ENCODE data around the gene SPACA9.

The SPACA9 gene

GRCh38 chr9:132909311-132909710 lies 30.6 kb downstream of the SPACA9 start:
- no peak for DNase-seq (ENCODE audit: low read depth)
- TF ChIP-seq, protein P1, sequence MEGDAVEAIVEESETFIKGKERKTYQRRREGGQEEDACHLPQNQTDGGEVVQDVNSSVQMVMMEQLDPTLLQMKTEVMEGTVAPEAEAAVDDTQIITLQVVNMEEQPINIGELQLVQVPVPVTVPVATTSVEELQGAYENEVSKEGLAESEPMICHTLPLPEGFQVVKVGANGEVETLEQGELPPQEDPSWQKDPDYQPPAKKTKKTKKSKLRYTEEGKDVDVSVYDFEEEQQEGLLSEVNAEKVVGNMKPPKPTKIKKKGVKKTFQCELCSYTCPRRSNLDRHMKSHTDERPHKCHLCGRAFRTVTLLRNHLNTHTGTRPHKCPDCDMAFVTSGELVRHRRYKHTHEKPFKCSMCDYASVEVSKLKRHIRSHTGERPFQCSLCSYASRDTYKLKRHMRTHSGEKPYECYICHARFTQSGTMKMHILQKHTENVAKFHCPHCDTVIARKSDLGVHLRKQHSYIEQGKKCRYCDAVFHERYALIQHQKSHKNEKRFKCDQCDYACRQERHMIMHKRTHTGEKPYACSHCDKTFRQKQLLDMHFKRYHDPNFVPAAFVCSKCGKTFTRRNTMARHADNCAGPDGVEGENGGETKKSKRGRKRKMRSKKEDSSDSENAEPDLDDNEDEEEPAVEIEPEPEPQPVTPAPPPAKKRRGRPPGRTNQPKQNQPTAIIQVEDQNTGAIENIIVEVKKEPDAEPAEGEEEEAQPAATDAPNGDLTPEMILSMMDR (conservative IDR thresholded peaks at IDR 0.05; ENCODE audit: control insufficient read depth, insufficient read depth, low read depth, low read length), result no peak
- no peak overlapping the region for H3K4me3 ChIP-seq (ENCODE audit: control insufficient read depth, low read depth, low read length)

DNA sequence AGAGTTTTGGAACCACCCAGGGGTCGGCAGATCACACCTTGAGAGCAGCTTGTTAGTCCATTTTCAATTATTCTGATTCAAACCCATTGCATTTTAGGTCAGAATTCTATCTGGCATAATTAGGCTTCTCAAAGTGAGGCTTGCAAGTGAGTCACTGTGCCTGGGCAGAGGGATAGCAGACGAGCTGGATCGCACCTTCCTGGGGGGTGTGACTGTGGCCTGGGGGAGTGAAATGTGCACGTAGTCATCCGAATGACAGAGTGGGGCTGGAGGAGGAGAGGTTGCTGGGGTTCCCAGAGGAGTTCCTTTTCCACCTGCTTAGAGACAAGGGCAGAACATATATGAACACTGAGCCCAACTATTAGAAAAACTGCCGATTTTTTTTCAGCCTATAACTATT lies 31.7 kb downstream of the SPACA9 start:
- no peak for DNase-seq (ENCODE audit: low read depth)
- TF ChIP-seq, protein P1 (conservative IDR thresholded peaks at IDR 0.05; ENCODE audit: control insufficient read depth, insufficient read depth, low read depth, low read length), result no peak
- no peak overlapping the region for H3K4me3 ChIP-seq (ENCODE audit: control insufficient read depth, low read depth, low read length)

DNA sequence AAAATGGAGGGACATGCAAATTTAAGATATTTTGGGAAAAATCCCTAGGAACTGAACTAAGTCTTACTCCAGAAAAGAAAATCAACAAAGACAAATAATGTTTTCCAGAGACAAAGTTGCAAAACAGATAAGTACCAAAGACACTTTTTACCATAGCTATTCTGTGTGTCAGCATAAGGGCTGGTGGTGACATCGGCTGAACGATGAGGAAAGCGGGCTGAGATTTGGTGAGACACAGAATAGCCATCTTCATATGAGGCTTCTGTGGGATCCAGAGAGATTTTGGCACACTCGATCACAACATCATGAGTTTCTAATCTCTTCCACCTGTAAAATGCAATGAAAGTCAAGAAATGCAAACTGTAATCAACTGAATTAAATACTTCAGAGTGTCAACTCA lies 33.4 kb downstream of the SPACA9 start:
- DNase-seq (ENCODE audit: low read depth), result no peak
- TF ChIP-seq, protein P1 (conservative IDR thresholded peaks at IDR 0.05; ENCODE audit: control insufficient read depth, insufficient read depth, low read depth, low read length), result no peak
- no peak overlapping the region for H3K4me3 ChIP-seq (ENCODE audit: control insufficient read depth, low read depth, low read length)

- DNase-seq (ENCODE audit: low read depth), result no peak
- no peak overlapping the region for H3K4me3 ChIP-seq (ENCODE audit: control insufficient read depth, low read depth, low read length)
- TF ChIP-seq, protein P1 (conservative IDR thresholded peaks at IDR 0.05; ENCODE audit: control insufficient read depth, insufficient read depth, low read depth, low read length), result no peak
Measured at GRCh38 chr9:132914924-132915323, 36.2 kb downstream of the SPACA9 start.

- no peak overlapping the region for H3K4me3 ChIP-seq (ENCODE audit: control insufficient read depth, low read depth, low read length)
- no peak for DNase-seq (ENCODE audit: low read depth)
- TF ChIP-seq, protein P1 (conservative IDR thresholded peaks at IDR 0.05; ENCODE audit: control insufficient read depth, insufficient read depth, low read depth, low read length), result no peak
Measured at GRCh38 chr9:132919614-132920268, 41.0 kb downstream of the SPACA9 start.

- DNase-seq (ENCODE audit: low read depth), result no peak
- H3K4me3 ChIP-seq (ENCODE audit: control insufficient read depth, low read depth, low read length), result no peak overlapping the region
- TF ChIP-seq, protein P1 (conservative IDR thresholded peaks at IDR 0.05; ENCODE audit: control insufficient read depth, insufficient read depth, low read depth, low read length), result no peak
Measured at GRCh38 chr9:132923346-132923902, 44.7 kb downstream of the SPACA9 start.

All from fibroblast of mammary gland (primary cell).